T-cell (primary cell): ENCODE data around the gene EPO. TPM values are rescaled to one million over a fixed set of nuclear protein-coding genes. Genes with fewer than 3 reads are reported as not detected.
"Not testable (repeated sequence)": the region's sequence is repeated elsewhere in the genome, so short reads cannot be mapped to it uniquely, and the experiment has no call there.

Source experiments
- ATAC-seq, 4 experiments: fragments of 200-7000 bp in 3 of 4; fragments of 150-1000 bp in 1 of 4; cut with Tn5 transposase; replicated peaks in 1 of 4; 1 replicate in 3 of 4; 2 replicates in 1 of 4; pipeline ENCODE4 v1.10.0; 2021; ENCODE audit warnings: moderate library complexity in 3 of 4, mild to moderate bottlenecking in 2 of 4, moderate number of reproducible peaks in 1 of 4
- CTCF ChIA-PET, 2 donors: fragments of 300-600 bp; sonication (Branson Sonifier 250); formaldehyde crosslinking; loops; one replicate each; lab custom pipeline; 2022; ENCODE audit warnings: antibody characterized with exemption in 2 of 2; lab: Charles Lee
- POLR2A ChIA-PET, 2 donors: fragments of 300-600 bp; sonication (Branson Sonifier 250); formaldehyde crosslinking; loops; one replicate each; lab custom pipeline; 2022; ENCODE audit warnings: antibody characterized with exemption in 2 of 2; lab: Charles Lee
- DNase-seq, 35 experiments: peaks; one replicate each; pipeline versions ENCODE4 v3.0.0 to v3.0.0-alpha.2; 2013 to 2023
- H3K27ac ChIP-seq: one replicate; pipeline ENCODE4 v1.5.1; 2013; ENCODE audit warnings: low read length
- H3K27me3 ChIP-seq, 2 experiments: replicated peaks in 1 of 2; 1 replicate in 1 of 2; 2 replicates in 1 of 2; pipeline versions ENCODE4 v1.6.1 to v1.7.0; 2013; ENCODE audit warnings: low read length in 1 of 2, mixed read lengths in 1 of 2; ENCODE audit not compliant: control insufficient read depth in 2 of 2, insufficient read depth in 2 of 2; ENCODE audit errors: extremely low read depth in 1 of 2
- H3K36me3 ChIP-seq, 2 donors: 1 replicate in 1 of 2; 2 replicates in 1 of 2; pipeline versions ENCODE4 v1.6.1 to v1.7.0; 2013; ENCODE audit warnings: low read length in 1 of 2; ENCODE audit not compliant: control insufficient read depth in 2 of 2, insufficient read depth in 1 of 2; ENCODE audit errors: extremely low read depth in 1 of 2
- H3K4me1 ChIP-seq, 2 experiments: 1 replicate in 1 of 2; 2 replicates in 1 of 2; pipeline versions ENCODE4 v1.6.1 to v1.7.0; 2013; ENCODE audit warnings: low read length in 2 of 2, mixed read lengths in 1 of 2; ENCODE audit not compliant: insufficient read depth in 2 of 2, control insufficient read depth in 1 of 2; ENCODE audit errors: extremely low read depth in 1 of 2
- H3K4me3 ChIP-seq, 2 donors: 1 replicate in 1 of 2; 2 replicates in 1 of 2; pipeline versions ENCODE4 v1.5.1 to v1.7.0; 2013; ENCODE audit warnings: mild to moderate bottlenecking in 2 of 2, low read length in 1 of 2, moderate library complexity in 1 of 2; ENCODE audit not compliant: control insufficient read depth in 1 of 2; ENCODE audit errors: extremely low read depth in 1 of 2
- H3K9me3 ChIP-seq: 2 replicates; pipeline ENCODE4 v1.7.0; 2013
- H3K27ac Mint-ChIP-seq, 2 donors: one replicate each; pipeline ENCODE4 v1.8.0; 2020 to 2021; ENCODE audit warnings: mild to moderate bottlenecking in 2 of 2, mixed read lengths in 2 of 2
- H3K27me3 Mint-ChIP-seq, 2 donors: one replicate each; pipeline ENCODE4 v1.8.0; 2021 to 2022; ENCODE audit warnings: mixed read lengths in 2 of 2
- H3K36me3 Mint-ChIP-seq: one replicate; pipeline ENCODE4 v1.8.0; 2021; ENCODE audit warnings: mixed read lengths
- H3K4me1 Mint-ChIP-seq, 3 donors: one replicate each; pipeline ENCODE4 v1.8.0; 2020 to 2022; ENCODE audit warnings: mixed read lengths in 3 of 3, mild to moderate bottlenecking in 1 of 3
- H3K4me3 Mint-ChIP-seq, 3 donors: one replicate each; pipeline ENCODE4 v1.8.0; 2020 to 2022; ENCODE audit warnings: mild to moderate bottlenecking in 3 of 3, mixed read lengths in 3 of 3, moderate library complexity in 3 of 3
- H3K9me3 Mint-ChIP-seq, 3 donors: one replicate each; pipeline ENCODE4 v1.8.0; 2020 to 2022; ENCODE audit warnings: mixed read lengths in 3 of 3
- WGBS: methylation state at CpG from one replicate; pipeline ENCODE4 v1.1.5; 2013; ENCODE audit warnings: missing lambda C conversion rate; ENCODE audit not compliant: insufficient coverage; 5-methylcytosine and 5-hydroxymethylcytosine counted together
- total RNA-seq, 35 experiments: library from RNA in 6 of 35; stranded (reverse) in 6 of 35; fragments of 120-200 nt in 1 of 35; gene quantifications; one replicate each; pipeline versions ENCODE4 v1.2.1 to v1.2.4 and lab custom pipeline; 2013 to 2026

EPO gene
- total RNA-seq, 5 donors from 2014 or later (not counting 1 experiment from before 2014, with no cell fraction given) = not detected

DNA sequence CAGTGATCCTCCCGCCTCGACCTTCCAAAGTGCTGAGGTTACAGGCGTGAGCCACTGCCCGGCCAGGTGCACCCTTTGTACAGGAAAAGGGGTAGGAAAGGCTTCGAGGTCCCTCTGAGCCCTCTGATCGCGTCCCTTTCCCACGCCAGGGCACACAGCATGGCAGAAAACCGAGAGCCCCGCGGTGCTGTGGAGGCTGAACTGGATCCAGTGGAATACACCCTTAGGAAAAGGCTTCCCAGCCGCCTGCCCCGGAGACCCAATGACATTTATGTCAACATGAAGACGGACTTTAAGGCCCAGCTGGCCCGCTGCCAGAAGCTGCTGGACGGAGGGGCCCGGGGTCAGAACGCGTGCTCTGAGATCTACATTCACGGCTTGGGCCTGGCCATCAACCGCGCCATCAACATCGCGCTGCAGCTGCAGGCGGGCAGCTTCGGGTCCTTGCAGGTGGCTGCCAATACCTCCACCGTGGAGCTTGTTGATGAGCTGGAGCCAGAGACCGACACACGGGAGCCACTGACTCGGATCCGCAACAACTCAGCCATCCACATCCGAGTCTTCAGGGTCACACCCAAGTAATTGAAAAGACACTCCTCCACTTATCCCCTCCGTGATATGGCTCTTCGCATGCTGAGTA, 13.5 kb upstream of the EPO start:
- H3K27me3 ChIP-seq = no peaks in the 10 kb centered on the region
- ATAC-seq (no peak), DNase-seq (no peak)
- Mint-ChIP-seq H3K4me1 (peaks cover 14 to 19% (median 19%) of the 10 kb centered on the region in 3 donors), H3K36me3 (no peaks in the 10 kb centered on the region), H3K4me3 (peak overlapping the region; percentile 88 to 95 (median 92)), H3K27ac (peak overlapping the region; percentile 90 to 94), H3K27me3 (no peaks in the 10 kb centered on the region), H3K9me3 (no peaks in the 10 kb centered on the region)
- peaks cover 5 to 25% of the 10 kb centered on the region in 2 experiments for H3K4me1 ChIP-seq
- peaks cover 0 to 8% of the 10 kb centered on the region in 2 donors for H3K36me3 ChIP-seq
- POLR2A ChIA-PET = interaction anchor here in 1 of 2 donors (0.6 kb wide), 1 partner anchor 95 kb away, joined by 3 read pairs; the partner anchor contains the start of gene MOSPD3
- 58% methylated on average over 25 of the region's 34 CpGs for WGBS
- CTCF ChIA-PET = interaction anchor here in 1 of 2 donors (1.7 kb wide), 1 partner anchor 94 kb away, joined by 13 read pairs; the partner anchor contains the start of gene MOSPD3
- H3K4me3 ChIP-seq = peak overlapping the region; percentile 87 to 100
- no peaks in the 10 kb centered on the region for H3K9me3 ChIP-seq
- H3K27ac ChIP-seq = peak overlapping the region; percentile 83

DNA sequence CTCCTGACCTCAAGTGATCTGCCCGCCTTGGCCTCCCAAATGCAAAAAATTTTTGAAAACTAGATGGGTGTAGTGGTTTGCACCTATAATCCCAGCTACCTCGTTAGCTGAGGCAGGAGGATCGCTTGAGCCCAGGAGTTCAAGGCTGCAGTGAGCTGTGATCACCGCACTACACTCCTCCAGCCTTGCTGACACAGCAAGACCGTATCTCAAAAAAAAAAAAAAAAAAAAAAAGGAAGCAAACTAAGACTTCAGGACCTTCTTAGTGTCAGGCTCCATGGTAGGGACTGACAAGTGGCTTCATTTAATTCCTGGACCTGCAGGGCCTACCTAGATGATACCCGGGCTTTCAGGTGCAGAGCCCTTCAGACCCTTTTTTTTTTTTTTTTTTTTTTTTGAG, 11.9 kb upstream of the EPO start:
- Histone ChIP-seq H3K4me3 (no peak overlapping the region), H3K4me1 (peaks cover 5 to 25% of the 10 kb centered on the region in 2 experiments), H3K9me3 (no peaks in the 10 kb centered on the region), H3K27ac (no peak overlapping the region), H3K27me3 (no peaks in the 10 kb centered on the region), H3K36me3 (peaks cover 0 to 8% of the 10 kb centered on the region in 2 donors)
- no peak for ATAC-seq
- Mint-ChIP-seq H3K27ac (no peak overlapping the region), H3K4me3 (peak overlapping the region in 1 of 3 donors; percentile 28), H3K27me3 (no peaks in the 10 kb centered on the region), H3K9me3 (no peaks in the 10 kb centered on the region), H3K4me1 (peaks cover 14 to 19% (median 19%) of the 10 kb centered on the region in 3 donors), H3K36me3 (no peaks in the 10 kb centered on the region)
- WGBS = 78% methylated on average over 3 of the region's 6 CpGs
- CTCF ChIA-PET = interaction anchor here (0.5 to 0.7 kb wide), 4 partner anchors 59 to 495 kb away, joined by 3 to 10 read pairs (median 6); no protein-coding TSS in a partner anchor
- DNase-seq = no peak
- POLR2A ChIA-PET = interaction anchor here in 1 of 2 donors (0.7 kb wide), 1 partner anchor 160 kb away, joined by 11 read pairs; no protein-coding TSS in a partner anchor

DNA sequence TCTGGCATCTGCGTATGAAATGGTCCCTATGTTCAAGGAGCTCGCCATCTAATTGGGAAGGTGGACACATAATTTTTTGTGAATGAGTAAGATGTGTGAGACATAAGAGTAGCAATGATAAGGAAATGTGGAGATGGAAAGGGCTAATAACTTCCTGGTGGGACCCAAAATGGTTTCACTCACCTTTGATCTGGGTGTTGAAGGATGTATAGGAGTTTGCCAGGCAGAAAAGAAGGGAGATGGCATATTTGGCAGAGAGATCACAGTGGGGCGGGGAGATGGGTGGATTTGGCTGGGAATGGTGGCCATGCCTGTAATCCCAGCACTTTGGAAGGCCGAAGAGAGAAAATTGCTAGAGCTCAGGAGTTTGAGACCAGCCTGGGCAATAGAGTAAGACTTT, 9.8 kb upstream of the EPO start:
- Mint-ChIP-seq H3K4me3 (no peak overlapping the region), H3K27me3 (peaks cover 0 to 3% of the 10 kb centered on the region in 2 donors), H3K4me1 (peaks cover 14 to 19% (median 19%) of the 10 kb centered on the region in 3 donors), H3K36me3 (no peaks in the 10 kb centered on the region), H3K27ac (no peak overlapping the region), H3K9me3 (no peaks in the 10 kb centered on the region)
- WGBS = 93% methylated on average over 3 of the region's 4 CpGs
- ChIA-PET CTCF (no interaction called here), POLR2A (interaction anchor here in 1 of 2 donors (0.6 kb wide), 1 partner anchor 272 kb away, joined by 5 read pairs; no protein-coding TSS in a partner anchor)
- peaks cover 0 to 3% of the 10 kb centered on the region in 2 experiments for H3K27me3 ChIP-seq
- H3K4me3 ChIP-seq = no peak overlapping the region
- H3K9me3 ChIP-seq = no peaks in the 10 kb centered on the region
- DNase-seq (no peak), ATAC-seq (no peak)
- peaks cover 4 to 16% of the 10 kb centered on the region in 2 experiments for H3K4me1 ChIP-seq
- H3K27ac ChIP-seq = no peak overlapping the region
- peaks cover 0 to 8% of the 10 kb centered on the region in 2 donors for H3K36me3 ChIP-seq

DNA sequence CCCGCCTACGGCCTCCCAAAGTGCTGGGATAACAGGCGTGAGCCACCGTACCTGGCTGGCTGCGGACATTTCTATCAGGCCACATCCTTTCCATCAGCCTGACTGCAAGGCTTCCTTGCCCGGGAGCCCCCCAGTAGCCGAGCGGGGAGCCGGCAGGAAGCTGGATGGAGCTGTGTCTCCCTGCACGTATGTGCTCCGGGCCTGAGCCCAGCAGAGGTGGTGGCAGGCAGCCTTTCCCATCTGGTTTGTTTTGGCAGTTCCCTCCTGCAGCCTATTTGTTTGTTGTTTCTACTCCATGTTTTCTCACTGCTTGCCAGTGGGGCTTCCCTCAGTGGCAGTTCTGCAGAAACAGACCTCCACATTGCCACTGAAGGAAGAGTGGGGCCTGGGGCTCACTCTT, 8.9 kb upstream of the EPO start:
- Histone ChIP-seq H3K4me3 (no peak overlapping the region), H3K36me3 (peaks cover 0 to 8% of the 10 kb centered on the region in 2 donors), H3K9me3 (no peaks in the 10 kb centered on the region), H3K27ac (no peak overlapping the region), H3K27me3 (peaks cover 2 to 7% of the 10 kb centered on the region in 2 experiments), H3K4me1 (peaks cover 4 to 11% of the 10 kb centered on the region in 2 experiments)
- H3K27ac Mint-ChIP-seq = no peak overlapping the region
- POLR2A ChIA-PET = interaction anchor here in 1 of 2 donors (0.5 kb wide), 1 partner anchor 1755 kb away, joined by 4 read pairs; no protein-coding TSS in a partner anchor
- peaks cover 11 to 13% (median 13%) of the 10 kb centered on the region in 3 donors for H3K4me1 Mint-ChIP-seq
- DNase-seq (no peak), ATAC-seq (no peak)
- no peaks in the 10 kb centered on the region for H3K9me3 Mint-ChIP-seq
- CTCF ChIA-PET = no interaction called here
- H3K36me3 Mint-ChIP-seq = no peaks in the 10 kb centered on the region
- WGBS = 98% methylated on average over 9 of the region's 11 CpGs
- H3K4me3 Mint-ChIP-seq = no peak overlapping the region
- H3K27me3 Mint-ChIP-seq = peaks cover 0 to 4% of the 10 kb centered on the region in 2 donors

- Mint-ChIP-seq H3K36me3 (peaks cover 4% of the 10 kb centered on the region), H3K4me3 (no peak overlapping the region), H3K9me3 (peaks cover 0 to 11% (median 8%) of the 10 kb centered on the region in 3 donors), H3K27me3 (peaks cover 13% of the 10 kb centered on the region in 2 donors), H3K4me1 (no peaks in the 10 kb centered on the region), H3K27ac (no peak overlapping the region)
- ChIA-PET POLR2A (no interaction called here), CTCF (no interaction called here)
- H3K36me3 ChIP-seq = no peaks in the 10 kb centered on the region
- H3K27me3 ChIP-seq = peaks cover 2 to 23% of the 10 kb centered on the region in 2 experiments
- H3K4me3 ChIP-seq = no peak overlapping the region
- WGBS = 91% methylated on average over 4 of the region's 8 CpGs
- DNase-seq (no peak), ATAC-seq (no peak)
- no peaks in the 10 kb centered on the region for H3K4me1 ChIP-seq
- no peak overlapping the region for H3K27ac ChIP-seq
- H3K9me3 ChIP-seq = no peaks in the 10 kb centered on the region
Observed at GRCh38 chr7:100714725-100715124, 5.5 kb upstream of the EPO start.

DNA sequence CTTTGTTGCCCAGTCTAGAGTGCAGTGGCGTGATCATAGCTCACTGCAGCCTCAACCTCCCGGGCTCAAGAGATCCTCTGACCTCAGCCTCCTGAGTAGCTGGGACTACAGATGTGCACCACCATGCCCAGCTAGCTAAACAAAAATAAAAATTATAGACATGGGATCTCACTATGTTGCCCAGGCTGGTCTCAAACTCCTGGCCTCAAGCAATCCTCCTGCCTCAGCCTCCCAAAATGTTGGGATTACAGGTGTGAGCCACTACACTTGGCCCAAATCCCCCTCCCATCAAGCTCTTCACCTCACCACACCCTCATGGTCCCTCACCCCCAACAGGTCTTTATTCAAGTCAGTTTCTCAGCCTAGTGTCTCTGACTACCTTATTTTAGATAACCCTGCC, 3.2 kb upstream of the EPO start:
- H3K27ac Mint-ChIP-seq, H3K9me3 ChIP-seq, H3K27ac ChIP-seq, H3K4me1 ChIP-seq, H3K4me3 ChIP-seq, H3K36me3 ChIP-seq, DNase-seq, H3K36me3 Mint-ChIP-seq, H3K4me3 Mint-ChIP-seq, ATAC-seq, H3K4me1 Mint-ChIP-seq: not testable (repeated sequence)
- 100% methylated on average over 2 of the region's 2 CpGs for WGBS
- H3K27me3 Mint-ChIP-seq = peaks cover 26 to 31% of the 10 kb centered on the region in 2 donors
- peaks cover 2 to 45% of the 10 kb centered on the region in 2 experiments for H3K27me3 ChIP-seq
- ChIA-PET POLR2A (interaction anchor here in 1 of 2 donors (0.5 kb wide), 1 partner anchor 692 kb away, joined by 3 read pairs; no protein-coding TSS in a partner anchor), CTCF (interaction anchor here in 1 of 2 donors (0.8 kb wide), 1 partner anchor 11 kb away, joined by 5 read pairs; the partner anchor contains the start of gene POP7)
- peaks cover 0 to 11% (median 8%) of the 10 kb centered on the region in 3 donors for H3K9me3 Mint-ChIP-seq
